SK-N-SH treated with all-trans-retinoic acid at 6 μM for 48 hours (cell line): ENCODE data around the gene KDM4B.
A peak's percentile ranks its signal among the peaks of the same experiment; 100 is the strongest.

Experiments
- ATAC-seq: fragments of 200-7000 bp; cut with Tn5 transposase; 3 replicates; pipeline ENCODE4 v1.9.1; 2020; ENCODE audit warnings: mild to moderate bottlenecking, moderate library complexity
- ARNTL ChIP-seq: fragments of 450-650 bp; formaldehyde crosslinking; IDR thresholded peaks from 2 replicates; pipeline ENCODE4 v1.5.0; 2020; ENCODE audit warnings: low read depth, mild to moderate bottlenecking, moderate library complexity, borderline replicate concordance
- BACH2 ChIP-seq: fragments of 250-450 bp; sonication (Bioruptor Pico); IDR thresholded peaks from 2 replicates; pipeline ENCODE4 v1.9.0; 2021; ENCODE audit warnings: mild to moderate bottlenecking, borderline replicate concordance
- CREB5 ChIP-seq: fragments of 250-450 bp; sonication (Bioruptor Pico); IDR thresholded peaks from 2 replicates; pipeline ENCODE4 v1.5.1; 2020; ENCODE audit warnings: low read depth, mild to moderate bottlenecking, moderate library complexity
- CSDC2 ChIP-seq: fragments of 250-450 bp; sonication (Bioruptor Pico); IDR thresholded peaks from 2 replicates; pipeline ENCODE4 v1.5.0; 2020; ENCODE audit warnings: mild to moderate bottlenecking, moderate library complexity
- ESRRG ChIP-seq: fragments of 250-450 bp; sonication (Bioruptor Pico); IDR thresholded peaks from 2 replicates; pipeline ENCODE4 v1.6.1; 2021; ENCODE audit warnings: mild to moderate bottlenecking
- GLIS3 ChIP-seq: fragments of 250-450 bp; sonication (Bioruptor Pico); IDR thresholded peaks from 2 replicates; pipeline ENCODE4 v1.5.0; 2020; ENCODE audit warnings: mild to moderate bottlenecking, moderate library complexity
- ISL1 ChIP-seq: fragments of 250-450 bp; sonication (Bioruptor Pico); IDR thresholded peaks from 2 replicates; pipeline ENCODE4 v2.1.2; 2022; ENCODE audit warnings: mild to moderate bottlenecking, moderate library complexity
- OSR1 ChIP-seq: fragments of 250-450 bp; sonication (Bioruptor Pico); IDR thresholded peaks from 2 replicates; pipeline ENCODE4 v1.8.0; 2022; ENCODE audit warnings: moderate library complexity, mild to moderate bottlenecking, inconsistent platforms
- PATZ1 ChIP-seq: fragments of 250-450 bp; sonication (Bioruptor Pico); IDR thresholded peaks from 2 replicates; pipeline ENCODE4 v1.8.0; 2020; ENCODE audit warnings: mild to moderate bottlenecking, moderate library complexity, borderline replicate concordance
- PPARA ChIP-seq: fragments of 250-450 bp; sonication (Bioruptor Pico); IDR thresholded peaks from 2 replicates; pipeline ENCODE4 v1.5.0; 2020; ENCODE audit warnings: mild to moderate bottlenecking, borderline replicate concordance
- RARB ChIP-seq: fragments of 250-450 bp; sonication (Bioruptor Pico); IDR thresholded peaks from 2 replicates; pipeline ENCODE4 v1.8.0; 2021; ENCODE audit warnings: mild to moderate bottlenecking, moderate library complexity
- SNAI2 ChIP-seq: fragments of 250-450 bp; sonication (Bioruptor Pico); IDR thresholded peaks from 2 replicates; pipeline ENCODE4 v1.5.0; 2020; ENCODE audit warnings: mild to moderate bottlenecking, moderate library complexity
- TCF4 ChIP-seq: fragments of 250-450 bp; sonication (Bioruptor Pico); IDR thresholded peaks from 2 replicates; pipeline ENCODE4 v1.8.0; 2021; ENCODE audit warnings: mild to moderate bottlenecking, moderate library complexity, borderline replicate concordance
- TOX ChIP-seq: fragments of 250-450 bp; sonication (Bioruptor Pico); IDR thresholded peaks from 2 replicates; pipeline ENCODE4 v1.8.0; 2021; ENCODE audit warnings: mild to moderate bottlenecking, moderate library complexity, borderline replicate concordance
- TSHZ2 ChIP-seq: fragments of 250-450 bp; sonication (Bioruptor Pico); IDR thresholded peaks from 2 replicates; pipeline ENCODE4 v1.5.0; 2020; ENCODE audit warnings: mild to moderate bottlenecking, moderate library complexity
- ZC3H10 ChIP-seq: fragments of 250-450 bp; sonication (Bioruptor Pico); IDR thresholded peaks from 2 replicates; pipeline ENCODE4 v1.5.1; 2021; ENCODE audit warnings: mild to moderate bottlenecking, moderate library complexity
- ZFP3 ChIP-seq: fragments of 250-450 bp; sonication (Bioruptor Pico); IDR thresholded peaks from 2 replicates; pipeline ENCODE4 v1.5.0; 2020; ENCODE audit warnings: mild to moderate bottlenecking, moderate library complexity
- ZFP30 ChIP-seq: fragments of 450-650 bp; formaldehyde crosslinking; IDR thresholded peaks from 2 replicates; pipeline ENCODE4 v1.5.0; 2022; ENCODE audit warnings: mild to moderate bottlenecking, moderate library complexity
- ZNF565 ChIP-seq: fragments of 450-650 bp; formaldehyde crosslinking; conservative IDR thresholded peaks from 2 replicates; pipeline ENCODE4 v1.5.0; 2020; ENCODE audit warnings: low read depth, mild to moderate bottlenecking, moderate library complexity
- ZNF70 ChIP-seq: fragments of 450-650 bp; formaldehyde crosslinking; IDR thresholded peaks from 2 replicates; pipeline ENCODE4 v1.5.0; 2020; ENCODE audit warnings: mild to moderate bottlenecking, moderate library complexity
- ZNF8 ChIP-seq: fragments of 450-650 bp; formaldehyde crosslinking; IDR thresholded peaks from 2 replicates; pipeline ENCODE4 v1.5.0; 2020; ENCODE audit warnings: mild to moderate bottlenecking, moderate library complexity

Gene KDM4B

GRCh38 chr19:5078182-5078581 is 109.3 kb downstream of the KDM4B start:
- no peak for ATAC-seq
- TF ChIP-seq PATZ1 (CRISPR knock-in tag) (no peak), SNAI2 (CRISPR knock-in tag) (no peak), GLIS3 (CRISPR knock-in tag) (no peak), ZNF70 (CRISPR knock-in tag) (no peak), ZNF565 (no peak), PPARA (no peak), ARNTL (CRISPR knock-in tag) (no peak), ZFP30 (CRISPR knock-in tag) (no peak), ZNF8 (CRISPR knock-in tag) (no peak), ESRRG (CRISPR knock-in tag) (no peak)

- TF ChIP-seq TSHZ2 (CRISPR knock-in tag) (no peak), ARNTL (CRISPR knock-in tag) (no peak), GLIS3 (CRISPR knock-in tag) (no peak), PATZ1 (CRISPR knock-in tag) (no peak), ZNF8 (CRISPR knock-in tag) (no peak), TOX (no peak), OSR1 (CRISPR knock-in tag) (no peak), TCF4 (CRISPR knock-in tag) (no peak), ISL1 (CRISPR knock-in tag) (no peak), RARB (CRISPR knock-in tag) (no peak), ZFP3 (no peak), PPARA (no peak), ESRRG (CRISPR knock-in tag) (no peak), BACH2 (no peak), ZC3H10 (no peak), SNAI2 (CRISPR knock-in tag) (no peak)
These were observed 109.8 kb downstream of the KDM4B start for GRCh38 chr19:5078666-5079065.

GRCh38 chr19:5079071-5079774 is 110.3 kb downstream of the KDM4B start:
- TF ChIP-seq ZFP3 (no peak), ESRRG (CRISPR knock-in tag) (no peak), RARB (CRISPR knock-in tag) (no peak), ZNF8 (CRISPR knock-in tag) (no peak), CREB5 (CRISPR knock-in tag) (no peak), GLIS3 (CRISPR knock-in tag) (no peak)
- ATAC-seq = no peak

More at GRCh38 chr19:5078666-5079065, 109.8 kb downstream of the KDM4B start:
- no peak for ATAC-seq

GRCh38 chr19:5080030-5080654 is 111.2 kb downstream of the KDM4B start:
- peak; percentile 42; the same call in 1 of the 3 replicates for ATAC-seq
- TF ChIP-seq PPARA = no peak
- TF ChIP-seq ZFP3 = peak; percentile 89; the same call in 1 of the 2 replicates
- TF ChIP-seq TOX = no peak
- TF ChIP-seq CSDC2 = no peak
- TF ChIP-seq PATZ1 (CRISPR knock-in tag) = no peak
- peak; percentile 41; the same call in 1 of the 2 replicates for TF ChIP-seq TCF4 (CRISPR knock-in tag)
- TF ChIP-seq TSHZ2 (CRISPR knock-in tag) = no peak
- no peak for TF ChIP-seq ARNTL (CRISPR knock-in tag)
- no peak for TF ChIP-seq ZNF565
